Fibroblast of lung (primary cell): ENCODE measurements around the gene CFAP65.

Source experiments
- CTCF ChIP-seq, 2 donors: IDR thresholded peaks in 1 of 2; conservative IDR thresholded peaks in 1 of 2; 1 replicate in 1 of 2; 2 replicates in 1 of 2; pipeline ENCODE4 v1.5.1; 2011 to 2012; ENCODE audit warnings: low read length in 2 of 2, control low read depth in 1 of 2, inconsistent platforms in 1 of 2, low read depth in 1 of 2, mild to moderate bottlenecking in 1 of 2
- EZH2 ChIP-seq: IDR thresholded peaks from 2 replicates; pipeline ENCODE4 v1.5.1; 2012; ENCODE audit warnings: low read length, control low read depth, mild to moderate bottlenecking; ENCODE audit errors: missing control alignments

- TF ChIP-seq CTCF (conservative IDR thresholded peaks at IDR 0.05 in 1 of 2, IDR thresholded peaks at IDR 0.05 in 1 of 2; ENCODE audit: low read depth in 1 of 2, low read length in 2 of 2) (no peak), EZH2 (no peak)
Measured at GRCh38 chr2:219022616-219023015, 18.7 kb downstream of the CFAP65 start.
